Stomach (tissue), 9 donors: ENCODE measurements around the gene GAS6. TPM values are rescaled to one million over a fixed set of nuclear protein-coding genes. Genes with fewer than 3 reads are reported as not detected.

ENCODE experiments used
- DNase-seq, 2 donors: peaks; one replicate each; pipeline versions ENCODE4 v3.0.0 to v3.0.0-alpha.2; 2013 to 2019
- H3K27ac ChIP-seq, 5 donors: fragments of 200-600 bp in 4 of 5; sonication (generic) in 4 of 5; one replicate each; pipeline ENCODE4 v1.5.1; 2013 to 2019; ENCODE audit warnings: mild to moderate bottlenecking in 1 of 5, moderate library complexity in 1 of 5
- H3K27me3 ChIP-seq, 3 donors: fragments of 200-600 bp; sonication (generic); one replicate each; pipeline ENCODE4 v1.5.1; 2017 to 2019; ENCODE audit warnings: mixed run types in 1 of 3
- H3K36me3 ChIP-seq, 4 donors: fragments of 200-600 bp; sonication (generic); 1 replicate in 3 of 4; 2 replicates in 1 of 4; pipeline ENCODE4 v1.5.1; 2016 to 2019
- H3K4me1 ChIP-seq, 4 donors: fragments of 200-600 bp; sonication (generic); one replicate each; pipeline ENCODE4 v1.5.1; 2016 to 2019
- H3K4me3 ChIP-seq, 4 donors: fragments of 200-600 bp; sonication (generic) in 3 of 4; one replicate each; pipeline ENCODE4 v1.5.1; 2016 to 2019; ENCODE audit warnings: mild to moderate bottlenecking in 1 of 4
- H3K9me3 ChIP-seq, 4 donors: fragments of 200-600 bp; sonication (generic); one replicate each; pipeline ENCODE4 v1.5.1; 2016 to 2019
- CTCF ChIP-seq, 7 experiments: fragments of 450-650 bp in 4 of 7; fragments of 200-600 bp in 3 of 7; sonication (generic) in 3 of 7; IDR thresholded peaks; one replicate each; pipeline ENCODE4 v1.5.1; 2016 to 2019; ENCODE audit warnings: antibody characterized with exemption in 7 of 7, control low read depth in 2 of 7, mild to moderate bottlenecking in 1 of 7
- EP300 ChIP-seq: sonication (generic); formaldehyde crosslinking; IDR thresholded peaks from one replicate; pipeline ENCODE4 v1.6.1; 2017; ENCODE audit warnings: antibody characterized with exemption
- POLR2A ChIP-seq, 4 donors: fragments of 450-650 bp; IDR thresholded peaks; one replicate each; pipeline ENCODE4 v1.6.1; 2016; ENCODE audit warnings: antibody characterized with exemption in 4 of 4, control low read depth in 2 of 4, mild to moderate bottlenecking in 1 of 4, moderate library complexity in 1 of 4
- POLR2AphosphoS5 ChIP-seq, 3 donors: sonication (generic); formaldehyde crosslinking; IDR thresholded peaks; one replicate each; pipeline ENCODE4 v1.6.1; 2016; ENCODE audit warnings: antibody characterized with exemption in 3 of 3
- WGBS, 5 donors: extraction: QIAGEN DNeasy Blood & Tissue Kit in 3 of 5; methylation state at CpG; one replicate each; pipeline versions ENCODE4 v1.1.5 to v1.1.7; 2013 to 2018; 5-methylcytosine and 5-hydroxymethylcytosine counted together
- intact Hi-C: fragments of 100-400 bp; cut with DNase I; formaldehyde crosslinking; loops from one replicate; pipeline ENCODE4 v1.15.1; 2023; ENCODE audit warnings: low total_unique reads
- polyA plus RNA-seq, 3 donors: library from polyadenylated mRNA; stranded (reverse); fragments of 200-250 nt; gene quantifications; one replicate each; pipeline ENCODE4 v1.2.3, GENCODE V29; 2013
- total RNA-seq, 5 donors: library from RNA; depleted of rRNA; stranded (reverse); fragments of >200 nt; gene quantifications; one replicate each; pipeline versions ENCODE4 v1.1.0 to v1.2.3, GENCODE V29; 2014 to 2016
- donor health status: healthy with polysubstance abuse.
- donor health status: Bipolar disorder and iron deficiency.
- donor health status: healthy.

Gene GAS6
- total and polyA plus RNA-seq, 8 donors: 31.4 to 409 (median 92.9) TPM

- peaks cover 0 to 19% (median 10%) of the 10 kb centered on the region in 4 donors for H3K9me3 ChIP-seq
- WGBS, 5 donors: 71 to 84% (median 78%) methylated on average over 12 of the region's 12 CpGs
- peaks cover 0 to 5% (median 0%) of the 10 kb centered on the region in 4 donors for H3K36me3 ChIP-seq
- TF ChIP-seq POLR2AphosphoS5 (IDR thresholded peaks at IDR 0.05): no peak
- no peak for TF ChIP-seq POLR2A (IDR thresholded peaks at IDR 0.05)
- no peak for TF ChIP-seq CTCF (IDR thresholded peaks at IDR 0.05)
- no peak for TF ChIP-seq EP300
- H3K4me1 ChIP-seq: no peaks in the 10 kb centered on the region
- intact Hi-C loops: no loop called here
- H3K4me3 ChIP-seq: no peak overlapping the region
- DNase-seq: no peak
- H3K27me3 ChIP-seq: no peaks in the 10 kb centered on the region
- H3K27ac ChIP-seq: no peak overlapping the region
Measured at GRCh38 chr13:113808058-113808834, 55.6 kb downstream of the GAS6 start.

DNA sequence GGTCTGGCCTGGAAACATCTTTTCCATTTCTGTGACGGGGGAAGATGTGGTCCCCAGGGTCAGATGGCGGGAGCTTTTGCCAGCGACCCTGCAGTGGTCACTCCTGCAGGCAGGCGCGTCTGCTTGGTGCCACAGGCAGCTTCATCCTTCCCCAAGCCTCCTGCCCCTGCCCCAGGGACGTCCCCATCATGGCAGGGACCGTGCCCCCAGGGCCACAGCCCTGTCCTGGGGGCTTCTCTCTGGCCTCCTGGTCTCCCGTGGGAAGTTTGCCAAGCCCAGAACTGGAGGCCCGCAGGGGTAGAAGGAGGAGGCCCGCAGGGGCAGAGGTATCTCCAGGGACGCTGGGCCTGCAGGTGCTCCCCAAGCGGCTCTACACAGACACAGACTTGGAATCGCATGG lies 57.4 kb downstream of the GAS6 start:
- Histone ChIP-seq H3K9me3 (peaks cover 0 to 19% (median 10%) of the 10 kb centered on the region in 4 donors), H3K4me3 (no peak overlapping the region), H3K27ac (no peak overlapping the region), H3K36me3 (peaks cover 0 to under 1% (median 0%) of the 10 kb centered on the region in 4 donors), H3K4me1 (peaks cover 0 to 13% (median 10%) of the 10 kb centered on the region in 4 donors), H3K27me3 (peaks cover 0 to 7% (median 0%) of the 10 kb centered on the region in 3 donors)
- WGBS, 5 donors: 86 to 92% (median 89%) methylated on average over 12 to 13 of the region's 13 CpGs
- intact Hi-C loops: no loop called here
- no peak for DNase-seq
- no peak for TF ChIP-seq POLR2A (IDR thresholded peaks at IDR 0.05)
- TF ChIP-seq CTCF (IDR thresholded peaks at IDR 0.05): no peak
- no peak for TF ChIP-seq POLR2AphosphoS5 (IDR thresholded peaks at IDR 0.05)
- TF ChIP-seq EP300: no peak

- no peak for TF ChIP-seq POLR2A (IDR thresholded peaks at IDR 0.05)
- no peak for TF ChIP-seq POLR2AphosphoS5 (IDR thresholded peaks at IDR 0.05)
- TF ChIP-seq CTCF (IDR thresholded peaks at IDR 0.05): no peak
- TF ChIP-seq EP300: no peak
- 88 to 96% (median 90%) methylated on average over 6 to 11 of the region's 11 CpGs for WGBS, 5 donors
- Histone ChIP-seq H3K27me3 (peaks cover 0 to 7% (median 0%) of the 10 kb centered on the region in 3 donors), H3K36me3 (no peaks in the 10 kb centered on the region), H3K27ac (no peak overlapping the region), H3K4me3 (no peak overlapping the region), H3K9me3 (peaks cover 0 to 19% (median 10%) of the 10 kb centered on the region in 4 donors), H3K4me1 (peaks cover 0 to 13% (median 11%) of the 10 kb centered on the region in 4 donors)
- intact Hi-C loops: no loop called here
- DNase-seq: no peak
Measured at GRCh38 chr13:113806104-113806471, 57.8 kb downstream of the GAS6 start.

DNA sequence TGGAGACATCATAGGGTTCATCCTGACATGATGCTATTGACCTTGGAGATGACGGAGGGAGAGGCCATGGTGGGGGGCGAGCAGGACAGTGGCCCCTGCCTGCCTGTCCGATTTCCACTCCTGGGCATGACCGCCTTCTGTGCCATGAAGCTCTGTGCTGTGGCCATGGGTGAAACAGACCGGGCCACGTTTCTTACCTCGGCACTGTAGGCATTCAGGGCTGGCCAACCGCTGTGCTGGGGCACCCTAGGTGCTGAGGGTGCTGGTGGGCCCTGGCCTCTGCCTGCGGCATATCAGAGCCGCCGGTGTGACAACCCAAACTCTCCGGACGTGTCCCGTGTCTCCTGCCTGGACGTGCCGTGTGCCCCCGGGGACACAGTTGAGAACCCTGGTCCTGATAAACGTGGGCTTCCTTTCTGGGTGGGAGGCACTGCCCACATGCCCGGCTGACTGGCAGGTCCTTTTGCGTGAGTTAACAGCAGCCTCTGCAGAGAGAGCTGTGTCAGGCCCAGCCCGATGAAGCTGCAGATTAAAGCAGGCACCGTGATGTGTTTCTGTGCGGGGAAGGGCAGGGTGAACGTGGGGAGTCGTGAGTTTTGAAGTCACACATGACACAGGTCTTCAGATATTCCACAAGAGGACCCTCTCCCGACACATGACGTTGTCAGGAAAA lies 58.3 kb downstream of the GAS6 start:
- Histone ChIP-seq H3K27ac (no peak overlapping the region), H3K4me3 (no peak overlapping the region), H3K4me1 (peaks cover 0 to 13% (median 11%) of the 10 kb centered on the region in 4 donors), H3K27me3 (peaks cover 0 to 8% (median 0%) of the 10 kb centered on the region in 3 donors), H3K9me3 (peaks cover 0 to 19% (median 10%) of the 10 kb centered on the region in 4 donors), H3K36me3 (no peaks in the 10 kb centered on the region)
- TF ChIP-seq POLR2AphosphoS5 (IDR thresholded peaks at IDR 0.05) (no peak), EP300 (no peak), POLR2A (IDR thresholded peaks at IDR 0.05) (no peak), CTCF (IDR thresholded peaks at IDR 0.05) (no peak)
- intact Hi-C loops: no loop called here
- WGBS, 5 donors: 89 to 95% (median 92%) methylated on average over 14 to 27 of the region's 27 CpGs
- no peak for DNase-seq
